Hematopoietic multipotent progenitor cell treated with erythropoietin and hydrocortisone succinate and interleukin-3 and kit ligand, for 8 days (in vitro differentiated cells): ENCODE data around the gene SPNS1.
"Not testable (repeated sequence)": the region's sequence is repeated elsewhere in the genome, so short reads cannot be mapped to it uniquely, and the experiment has no call there.

Source experiments
- DNase-seq: peaks from one replicate; pipeline ENCODE4 v3.0.0-alpha.2; 2015

Gene SPNS1

GRCh38 chr16:28958216-28958615 is 16.4 kb upstream of the SPNS1 start:
- DNase-seq, result no peak

GRCh38 chr16:28958836-28959235 is 15.7 kb upstream of the SPNS1 start:
- DNase-seq, result no peak

GRCh38 chr16:28964072-28964471 is 10.5 kb upstream of the SPNS1 start:
- DNase-seq, result no peak

GRCh38 chr16:28964496-28964895 is 10.1 kb upstream of the SPNS1 start:
- DNase-seq, result no peak

- DNase-seq, result no peak
These were observed 7.4 kb upstream of the SPNS1 start for GRCh38 chr16:28967156-28967555.

GRCh38 chr16:28969696-28970095 is 4.9 kb upstream of the SPNS1 start:
- not testable (repeated sequence) for DNase-seq

DNA sequence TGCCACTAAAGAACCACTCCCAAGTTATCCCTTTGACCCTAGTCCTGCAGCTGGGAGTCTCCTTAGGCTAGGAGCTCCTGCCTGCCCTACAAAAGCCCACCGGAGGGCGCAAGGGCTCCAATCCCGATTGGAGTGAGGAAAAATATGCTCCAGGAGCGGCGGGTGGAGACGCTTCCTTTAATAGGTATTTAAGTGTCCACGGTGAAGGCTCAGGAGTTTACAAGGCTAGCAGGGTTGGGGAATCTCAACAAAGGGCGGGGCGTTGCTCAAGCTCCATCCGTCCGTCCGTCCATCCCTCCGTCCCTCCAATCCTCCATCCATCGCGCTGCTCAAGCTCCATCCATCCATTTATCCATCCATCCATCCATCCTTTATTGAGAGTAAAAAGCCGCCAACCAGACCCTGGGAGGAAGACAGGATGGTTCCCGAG is 556 bp upstream of the SPNS1 start:
- DNase-seq, result peak; percentile 54

DNA sequence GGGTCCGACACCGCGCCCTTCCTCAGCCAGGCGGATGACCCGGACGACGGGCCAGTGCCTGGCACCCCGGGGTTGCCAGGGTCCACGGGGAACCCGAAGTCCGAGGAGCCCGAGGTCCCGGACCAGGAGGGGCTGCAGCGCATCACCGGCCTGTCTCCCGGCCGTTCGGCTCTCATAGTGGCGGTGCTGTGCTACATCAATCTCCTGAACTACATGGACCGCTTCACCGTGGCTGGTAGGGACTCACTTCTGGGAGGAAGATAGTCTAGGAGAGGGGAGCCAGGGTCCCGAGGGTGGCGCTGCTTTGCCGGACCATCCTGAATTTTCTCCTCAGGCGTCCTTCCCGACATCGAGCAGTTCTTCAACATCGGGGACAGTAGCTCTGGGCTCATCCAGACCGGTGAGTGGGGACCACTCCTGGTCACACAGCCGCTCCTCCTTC is 601 bp downstream of the SPNS1 start:
- no peak for DNase-seq

DNA sequence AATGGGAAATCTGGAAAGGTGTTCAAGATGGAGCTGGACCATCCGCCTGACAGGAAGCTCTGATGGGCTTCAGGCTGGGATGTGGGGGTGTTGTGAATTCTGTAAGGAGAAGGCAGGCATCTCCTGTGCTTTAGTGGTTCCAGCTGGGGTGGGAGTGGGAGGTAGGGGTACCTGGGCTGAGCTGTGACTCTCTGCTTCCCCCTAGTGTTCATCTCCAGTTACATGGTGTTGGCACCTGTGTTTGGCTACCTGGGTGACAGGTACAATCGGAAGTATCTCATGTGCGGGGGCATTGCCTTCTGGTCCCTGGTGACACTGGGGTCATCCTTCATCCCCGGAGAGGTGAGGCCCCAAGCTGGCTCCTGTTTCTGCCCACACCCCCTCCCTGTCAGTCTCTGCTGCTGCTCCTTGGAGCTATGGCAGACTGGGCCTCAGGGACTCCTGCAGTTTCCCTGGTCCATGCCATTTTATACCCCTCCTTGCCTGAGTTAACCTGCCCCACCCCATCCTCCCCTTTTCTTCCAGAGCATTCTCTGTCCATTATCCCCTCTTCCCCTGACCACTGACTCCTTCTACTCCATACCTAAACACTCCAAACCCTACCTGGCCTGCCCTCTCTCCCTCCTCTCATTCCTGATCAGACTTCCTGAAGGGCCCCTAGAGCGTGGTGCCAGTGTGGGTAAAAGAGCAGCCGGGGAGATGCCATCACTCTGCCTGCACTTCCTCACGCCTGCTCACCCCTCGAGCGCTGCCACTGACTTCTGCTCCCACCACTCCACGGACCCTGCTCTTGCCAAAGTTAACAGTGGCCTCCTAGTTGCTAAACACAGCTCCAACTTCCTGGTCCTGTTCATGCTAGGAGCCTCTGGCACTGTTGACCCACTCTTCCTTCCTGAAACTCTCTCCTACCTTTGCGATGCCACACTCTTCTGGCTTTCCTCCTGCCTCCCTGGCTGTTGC is 3.4 kb downstream of the SPNS1 start:
- DNase-seq, result no peak

GRCh38 chr16:28980330-28980729 is 5.8 kb downstream of the SPNS1 start:
- not testable (repeated sequence) for DNase-seq

GRCh38 chr16:28980929-28981328 is 6.4 kb downstream of the SPNS1 start:
- no peak for DNase-seq

DNA sequence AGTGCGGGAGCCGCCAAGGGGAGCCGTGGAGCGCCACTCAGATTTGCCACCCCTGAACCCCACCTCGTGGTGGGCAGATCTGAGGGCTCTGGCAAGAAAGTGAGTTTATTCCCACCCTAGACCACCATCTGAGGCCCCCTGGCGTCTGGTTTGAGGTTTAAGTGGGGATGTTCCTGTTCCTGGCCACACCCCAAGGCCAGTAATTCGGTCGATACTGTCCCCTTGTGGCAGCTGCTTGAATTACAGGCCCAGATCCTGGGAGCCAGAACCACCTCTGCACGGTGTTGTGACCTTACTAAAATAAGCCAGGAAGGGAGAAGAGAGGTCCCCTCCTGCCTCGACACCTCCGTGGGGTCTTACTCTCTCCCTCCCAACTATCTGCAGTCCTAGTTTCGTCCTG is 6.9 kb downstream of the SPNS1 start:
- DNase-seq, result peak; percentile 70

- no peak for DNase-seq
These were observed 7.8 kb downstream of the SPNS1 start for GRCh38 chr16:28982418-28982817.

DNA sequence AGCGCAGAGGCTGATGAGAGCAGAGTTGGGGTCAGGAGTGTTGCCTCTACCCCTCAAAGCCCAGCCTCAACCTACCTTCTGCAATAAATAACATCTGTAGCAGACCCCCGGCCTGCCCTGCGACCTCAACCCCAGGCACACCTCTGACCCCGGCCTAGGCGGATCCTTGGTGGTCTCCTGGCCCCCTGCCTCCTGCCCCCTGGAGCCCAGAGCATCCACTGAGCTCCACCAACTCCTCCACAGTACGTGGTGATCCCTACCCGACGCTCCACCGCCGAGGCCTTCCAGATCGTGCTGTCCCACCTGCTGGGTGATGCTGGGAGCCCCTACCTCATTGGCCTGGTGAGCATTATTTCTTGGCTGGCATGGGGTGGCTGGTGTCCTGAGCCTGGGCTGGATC is 8.4 kb downstream of the SPNS1 start:
- no peak for DNase-seq

- no peak for DNase-seq
These were observed 9.1 kb downstream of the SPNS1 start for GRCh38 chr16:28983644-28984043.

DNA sequence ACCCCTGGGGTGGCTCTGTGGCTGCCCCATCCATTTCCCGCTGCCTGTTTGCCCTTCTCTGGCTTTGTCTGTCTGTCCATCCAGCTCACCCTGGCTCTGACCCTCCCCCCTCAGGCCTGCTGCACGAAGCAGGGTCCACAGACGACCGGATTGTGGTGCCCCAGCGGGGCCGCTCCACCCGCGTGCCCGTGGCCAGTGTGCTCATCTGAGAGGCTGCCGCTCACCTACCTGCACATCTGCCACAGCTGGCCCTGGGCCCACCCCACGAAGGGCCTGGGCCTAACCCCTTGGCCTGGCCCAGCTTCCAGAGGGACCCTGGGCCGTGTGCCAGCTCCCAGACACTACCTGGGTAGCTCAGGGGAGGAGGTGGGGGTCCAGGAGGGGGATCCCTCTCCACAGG is 9.5 kb downstream of the SPNS1 start:
- DNase-seq, result no peak

GRCh38 chr16:28984619-28985135 is 10.1 kb downstream of the SPNS1 start, which contains the start of gene LAT:
LAT (plus strand) TSS chr16:28985052; CDS start chr16:28985418, 366 bp downstream.
- peak; percentile 78 for DNase-seq

DNA sequence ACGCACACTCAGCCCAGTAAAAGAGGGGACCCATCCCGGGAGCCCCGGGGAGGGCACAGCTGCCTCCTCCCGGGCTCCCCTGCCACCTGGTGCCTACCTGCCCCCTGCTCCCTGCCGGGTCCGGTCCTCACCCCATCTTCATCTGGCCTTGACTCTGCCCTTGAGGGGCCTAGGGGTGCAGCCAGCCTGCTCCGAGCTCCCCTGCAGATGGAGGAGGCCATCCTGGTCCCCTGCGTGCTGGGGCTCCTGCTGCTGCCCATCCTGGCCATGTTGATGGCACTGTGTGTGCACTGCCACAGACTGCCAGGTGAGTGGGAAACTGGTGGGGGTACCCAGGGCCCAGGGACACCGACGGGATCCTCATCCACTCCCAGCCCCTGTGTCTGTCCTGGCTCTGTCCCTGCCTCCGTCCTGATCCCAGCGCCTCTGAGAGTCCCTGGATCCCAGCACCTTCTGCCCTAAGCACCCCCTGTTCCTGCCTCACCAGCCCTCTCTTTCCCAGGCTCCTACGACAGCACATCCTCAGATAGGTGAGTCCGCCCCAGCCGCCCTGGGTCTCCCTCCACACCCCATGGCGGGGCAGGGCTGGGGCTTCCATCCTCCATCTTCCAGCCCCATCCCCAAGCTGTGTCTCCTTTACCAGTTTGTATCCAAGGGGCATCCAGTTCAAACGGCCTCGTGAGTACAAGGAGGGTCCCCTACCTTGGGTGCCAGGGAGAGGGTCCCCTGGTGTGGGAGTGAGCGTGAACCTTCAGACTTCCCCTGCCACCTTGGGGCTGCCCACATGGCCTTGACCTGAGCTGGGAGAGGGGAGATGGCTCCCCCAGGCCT is 10.8 kb downstream of the SPNS1 start:
- no peak for DNase-seq

DNA sequence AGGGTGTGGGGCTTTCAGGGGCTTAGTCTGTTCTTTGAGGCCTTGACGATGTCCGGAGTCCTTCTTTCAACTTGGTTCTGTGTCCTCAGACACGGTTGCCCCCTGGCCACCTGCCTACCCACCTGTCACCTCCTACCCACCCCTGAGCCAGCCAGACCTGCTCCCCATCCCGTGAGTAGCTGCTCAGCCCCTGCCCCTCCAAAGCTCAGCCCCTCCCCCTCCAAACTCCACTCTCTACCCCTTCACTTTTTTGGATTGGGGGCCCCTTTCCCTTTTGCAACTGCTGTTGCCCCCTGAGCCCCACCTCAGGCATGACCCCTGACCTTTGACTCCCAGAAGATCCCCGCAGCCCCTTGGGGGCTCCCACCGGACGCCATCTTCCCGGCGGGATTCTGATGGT is 11.5 kb downstream of the SPNS1 start:
- no peak for DNase-seq

DNA sequence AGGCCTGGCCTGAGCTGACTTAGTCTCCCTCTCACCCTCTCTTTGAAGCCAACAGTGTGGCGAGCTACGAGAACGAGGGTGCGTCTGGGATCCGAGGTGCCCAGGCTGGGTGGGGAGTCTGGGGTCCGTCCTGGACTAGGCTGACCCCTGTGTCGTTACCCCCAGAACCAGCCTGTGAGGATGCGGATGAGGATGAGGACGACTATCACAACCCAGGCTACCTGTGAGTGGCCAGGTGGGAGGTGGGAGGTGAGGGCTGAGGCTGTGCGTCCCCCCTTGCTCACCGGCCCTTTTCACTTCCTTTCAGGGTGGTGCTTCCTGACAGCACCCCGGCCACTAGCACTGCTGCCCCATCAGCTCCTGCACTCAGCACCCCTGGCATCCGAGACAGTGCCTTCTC is 11.9 kb downstream of the SPNS1 start:
- no peak for DNase-seq

- DNase-seq, result no peak
These were observed 12.7 kb downstream of the SPNS1 start for GRCh38 chr16:28987170-28987853.

- no peak for DNase-seq
These were observed 14.8 kb downstream of the SPNS1 start for GRCh38 chr16:28989363-28989762.
